Stimulated activated naive B cell treated with anti-CD40 and anti-IgM and Interleukin-4, amounts not matched to agents 10 μg/mL and 1 μg/mL and 100 μg/mL, for 72 hours (primary cell): ENCODE data around the gene MEGF11.

Source experiments
- ATAC-seq, 2 donors: fragments of 150-1000 bp; cut with Tn5 transposase; replicated peaks; 2 replicates each; pipeline ENCODE4 v1.10.0; 2021; ENCODE audit warnings: moderate library complexity in 1 of 2
- DNase-seq: peaks from one replicate; pipeline ENCODE4 v3.0.0; 2021
- H3K27ac Mint-ChIP-seq: one replicate; pipeline ENCODE4 v1.8.0; 2022; ENCODE audit warnings: mild to moderate bottlenecking, mixed read lengths
- H3K27me3 Mint-ChIP-seq, 2 donors: one replicate each; pipeline ENCODE4 v1.8.0; 2022; ENCODE audit warnings: mixed read lengths in 2 of 2
- H3K36me3 Mint-ChIP-seq, 2 donors: one replicate each; pipeline ENCODE4 v1.8.0; 2022; ENCODE audit warnings: mixed read lengths in 2 of 2, mild to moderate bottlenecking in 1 of 2
- H3K4me1 Mint-ChIP-seq, 2 donors: one replicate each; pipeline ENCODE4 v1.8.0; 2022; ENCODE audit warnings: mixed read lengths in 2 of 2, mild to moderate bottlenecking in 1 of 2
- H3K4me3 Mint-ChIP-seq, 2 donors: one replicate each; pipeline ENCODE4 v1.8.0; 2022; ENCODE audit warnings: mild to moderate bottlenecking in 2 of 2, mixed read lengths in 2 of 2, moderate library complexity in 1 of 2
- H3K9me3 Mint-ChIP-seq, 2 donors: one replicate each; pipeline ENCODE4 v1.8.0; 2022; ENCODE audit warnings: mixed read lengths in 2 of 2, mild to moderate bottlenecking in 1 of 2

The MEGF11 gene

DNA sequence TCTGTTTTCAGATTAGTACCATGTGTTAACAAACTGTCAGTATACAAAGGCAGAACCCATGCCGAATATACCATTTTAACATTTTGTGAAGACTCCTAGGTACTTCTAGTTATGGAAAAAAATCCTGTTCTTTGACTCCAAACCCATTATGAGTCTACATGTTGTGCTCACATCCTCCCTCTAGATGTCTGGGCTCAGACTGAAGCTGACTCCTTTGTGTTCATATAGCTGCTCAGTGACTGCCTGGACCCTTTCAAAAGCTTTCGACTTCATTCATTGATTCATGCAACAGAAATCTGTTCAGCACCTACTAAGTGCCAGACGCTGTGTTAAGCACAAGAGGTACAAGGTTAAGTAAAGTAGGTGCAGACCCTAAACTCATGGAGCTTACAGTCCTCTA lies 60.5 kb downstream of the MEGF11 start:
- H3K4me3 Mint-ChIP-seq: no peak overlapping the region
- H3K27me3 Mint-ChIP-seq: peaks cover 3 to 5% of the 10 kb centered on the region in 2 donors
- H3K4me1 Mint-ChIP-seq: peaks cover 2 to 6% of the 10 kb centered on the region in 2 donors
- no peak overlapping the region for H3K27ac Mint-ChIP-seq
- H3K36me3 Mint-ChIP-seq: no peaks in the 10 kb centered on the region
- ATAC-seq (no peak), DNase-seq (no peak)
- peaks cover 0 to 1% of the 10 kb centered on the region in 2 donors for H3K9me3 Mint-ChIP-seq

DNA sequence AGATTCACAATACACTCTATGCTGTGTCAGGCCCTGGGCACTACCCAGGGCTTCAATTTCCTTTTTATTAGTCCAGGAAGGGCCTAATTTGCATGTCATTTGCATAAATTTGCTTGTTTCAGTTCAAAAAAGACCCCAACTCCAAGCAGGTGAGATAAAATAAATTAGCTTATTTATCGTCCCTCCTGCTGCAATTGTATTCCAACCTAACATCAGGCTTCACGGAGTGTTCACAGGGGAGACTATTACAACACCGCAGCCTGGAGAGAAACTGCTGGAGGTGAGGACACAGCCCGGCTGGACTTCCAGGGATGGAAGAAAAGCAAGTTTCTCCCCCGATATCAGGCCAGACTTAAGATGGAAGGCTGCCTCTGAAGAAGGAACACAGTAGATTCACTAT lies 62.8 kb downstream of the MEGF11 start:
- H3K9me3 Mint-ChIP-seq: peaks cover 0 to under 1% of the 10 kb centered on the region in 2 donors
- DNase-seq (no peak), ATAC-seq (no peak)
- H3K36me3 Mint-ChIP-seq: no peaks in the 10 kb centered on the region
- H3K27ac Mint-ChIP-seq: no peak overlapping the region
- H3K27me3 Mint-ChIP-seq: peaks cover 2% of the 10 kb centered on the region in 2 donors
- H3K4me1 Mint-ChIP-seq: peaks cover 2 to 6% of the 10 kb centered on the region in 2 donors
- H3K4me3 Mint-ChIP-seq: no peak overlapping the region

DNA sequence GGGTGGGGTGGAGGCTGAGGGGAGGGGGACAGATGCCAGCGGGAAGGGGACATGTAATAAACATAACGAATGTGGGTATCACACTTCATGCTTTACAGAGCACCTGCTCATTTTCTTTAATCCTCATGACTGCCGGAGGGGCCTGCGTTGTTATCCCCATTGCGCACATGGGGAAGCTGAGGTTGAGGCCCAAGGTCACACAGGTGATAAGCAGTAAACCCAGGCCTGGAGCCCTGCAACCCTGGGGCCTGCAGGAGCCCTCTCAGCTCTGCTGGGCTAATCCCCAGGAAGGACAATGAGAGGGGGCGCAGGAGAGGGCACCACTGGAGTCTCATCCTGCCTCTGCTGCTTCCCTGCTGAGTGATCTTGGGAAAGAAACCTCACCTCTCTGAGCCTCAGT lies 64.3 kb downstream of the MEGF11 start:
- no peaks in the 10 kb centered on the region for H3K9me3 Mint-ChIP-seq
- ATAC-seq: no peak
- H3K4me1 Mint-ChIP-seq: peaks cover 5 to 6% of the 10 kb centered on the region in 2 donors
- peaks cover 11 to 13% of the 10 kb centered on the region in 2 donors for H3K27me3 Mint-ChIP-seq
- no peak overlapping the region for H3K27ac Mint-ChIP-seq
- H3K4me3 Mint-ChIP-seq: no peak overlapping the region
- DNase-seq: no peak
- no peaks in the 10 kb centered on the region for H3K36me3 Mint-ChIP-seq

DNA sequence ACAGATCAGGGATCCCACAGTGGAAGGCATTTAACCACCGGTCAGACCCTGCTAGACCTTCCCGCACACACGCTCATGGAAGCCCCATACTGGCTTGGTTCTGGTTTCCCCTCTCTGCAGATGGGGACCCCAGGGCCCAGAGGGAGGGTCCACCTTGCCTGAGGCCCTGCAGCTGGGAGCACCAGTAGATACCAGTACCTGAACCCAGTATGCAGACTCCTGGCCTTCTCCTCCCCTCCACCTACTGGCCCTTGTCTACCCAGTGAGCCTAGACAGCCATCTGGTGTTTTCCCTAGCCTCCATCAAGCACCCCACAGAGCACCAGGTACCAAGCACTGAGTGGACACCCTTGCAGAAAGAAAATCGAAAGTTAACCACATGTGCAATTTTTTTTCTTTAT lies 65.1 kb downstream of the MEGF11 start:
- no peak overlapping the region for H3K4me3 Mint-ChIP-seq
- no peaks in the 10 kb centered on the region for H3K9me3 Mint-ChIP-seq
- H3K27ac Mint-ChIP-seq: no peak overlapping the region
- peaks cover 16% of the 10 kb centered on the region in 2 donors for H3K27me3 Mint-ChIP-seq
- H3K36me3 Mint-ChIP-seq: no peaks in the 10 kb centered on the region
- ATAC-seq (peak in 1 of 2 donors; percentile 40), DNase-seq (no peak)
- H3K4me1 Mint-ChIP-seq: peaks cover 5 to 6% of the 10 kb centered on the region in 2 donors

DNA sequence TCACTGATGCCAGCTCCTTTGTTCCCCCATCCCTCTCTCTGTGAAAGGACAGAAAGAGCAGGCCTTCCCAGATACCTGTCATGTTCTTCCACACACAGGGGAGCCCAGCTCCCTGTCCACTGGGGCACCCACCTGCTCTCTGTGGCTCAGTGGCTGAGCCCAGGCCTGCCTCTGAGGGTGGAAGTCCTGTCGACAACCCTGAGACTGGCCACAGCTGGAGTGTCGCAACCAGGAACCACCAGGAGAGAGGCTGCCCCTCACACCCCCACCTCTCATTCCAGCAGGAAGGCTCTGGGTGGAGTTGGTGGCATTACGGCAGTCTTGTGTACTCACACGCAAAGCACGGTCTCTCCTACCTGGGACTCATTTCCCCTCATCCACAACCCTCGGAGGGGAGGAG lies 66.3 kb downstream of the MEGF11 start:
- no peak overlapping the region for H3K27ac Mint-ChIP-seq
- DNase-seq: no peak
- H3K27me3 Mint-ChIP-seq: peaks cover 24 to 26% of the 10 kb centered on the region in 2 donors
- H3K9me3 Mint-ChIP-seq: no peaks in the 10 kb centered on the region
- no peaks in the 10 kb centered on the region for H3K36me3 Mint-ChIP-seq
- ATAC-seq: no peak
- H3K4me1 Mint-ChIP-seq: peaks cover 5 to 6% of the 10 kb centered on the region in 2 donors
- no peak overlapping the region for H3K4me3 Mint-ChIP-seq

DNA sequence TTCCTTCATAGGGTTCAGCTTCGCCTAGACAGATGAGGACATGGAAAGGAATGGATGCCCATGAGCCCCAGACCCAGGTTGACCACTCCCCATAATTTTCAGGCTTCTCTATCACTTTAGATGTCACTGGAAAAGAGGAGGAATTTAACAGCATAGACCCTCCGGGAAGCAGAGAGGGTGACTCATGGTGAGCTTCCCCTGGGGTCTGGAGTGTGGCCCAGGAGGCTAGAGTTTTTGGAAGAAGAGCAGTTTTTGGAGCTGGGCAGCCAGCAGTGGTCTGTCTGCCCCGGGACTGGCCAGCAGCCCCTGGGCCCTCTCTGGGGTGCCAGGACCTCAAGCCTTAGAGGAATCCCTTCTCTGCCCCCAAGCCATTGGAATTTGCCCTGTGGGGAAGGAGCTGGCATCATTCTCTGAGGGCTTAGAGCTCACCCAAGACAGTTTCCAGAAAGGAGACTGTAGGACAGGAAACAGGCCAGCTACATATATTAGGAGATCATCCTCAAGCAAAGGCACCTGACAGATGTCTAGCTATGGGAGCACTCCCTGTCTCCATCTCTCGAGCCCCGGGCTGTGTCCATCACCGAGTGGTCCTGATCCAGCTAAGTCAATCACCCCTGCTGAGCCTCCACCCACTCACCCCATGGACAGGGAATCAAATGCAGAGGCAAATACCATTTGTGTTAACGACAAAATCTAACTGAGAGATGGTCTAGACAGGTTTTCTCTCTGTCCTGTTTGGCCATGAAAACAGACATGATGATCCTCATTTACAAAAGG lies 67.3 kb downstream of the MEGF11 start:
- no peaks in the 10 kb centered on the region for H3K36me3 Mint-ChIP-seq
- no peak for DNase-seq
- H3K27ac Mint-ChIP-seq: peak overlapping the region; percentile 62
- H3K4me3 Mint-ChIP-seq: no peak overlapping the region
- H3K27me3 Mint-ChIP-seq: peaks cover 24 to 26% of the 10 kb centered on the region in 2 donors
- H3K9me3 Mint-ChIP-seq: no peaks in the 10 kb centered on the region
- ATAC-seq: no peak
- H3K4me1 Mint-ChIP-seq: peaks cover 3 to 11% of the 10 kb centered on the region in 2 donors

DNA sequence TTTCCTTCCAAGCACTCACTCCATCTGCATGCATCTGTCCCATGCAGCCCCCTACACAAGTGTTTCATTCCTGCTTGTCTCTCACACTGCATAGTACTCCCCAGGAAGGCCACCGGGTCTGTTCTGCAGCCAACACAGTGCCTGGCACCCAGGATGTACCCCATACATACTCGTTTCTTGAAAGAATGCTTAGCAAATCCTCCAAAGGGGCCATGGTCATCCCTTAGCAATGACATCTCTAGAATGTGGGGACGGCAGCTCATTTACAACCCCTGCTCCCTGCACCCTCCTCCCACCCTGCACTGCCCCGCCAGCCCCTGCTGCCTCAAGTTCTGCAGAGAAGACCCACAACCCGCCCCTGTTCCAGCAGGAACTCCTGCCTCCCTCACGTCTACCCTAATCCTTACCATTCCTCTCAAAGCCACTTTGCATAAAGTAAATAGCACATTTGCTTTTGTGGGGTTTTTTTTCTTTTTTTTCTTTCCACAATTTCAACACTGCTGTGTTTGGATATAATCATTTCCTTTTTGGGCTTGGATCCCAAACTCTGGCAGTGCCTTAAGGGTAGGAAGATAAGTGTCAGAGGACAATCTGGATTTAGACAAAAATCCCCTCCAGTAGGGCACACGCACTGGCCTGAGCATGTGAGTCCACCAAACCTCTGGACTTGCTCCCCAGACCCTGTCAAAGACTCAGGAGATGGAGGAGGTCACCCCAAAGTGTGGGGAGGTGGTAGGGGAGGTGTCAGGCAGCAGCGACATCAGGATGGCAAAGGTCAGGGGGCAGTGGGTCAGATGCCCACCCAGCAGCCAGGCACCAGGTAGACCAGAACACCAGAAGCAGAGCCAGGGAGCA lies 68.4 kb downstream of the MEGF11 start:
- Mint-ChIP-seq H3K4me1 (peaks cover 5 to 12% of the 10 kb centered on the region in 2 donors), H3K9me3 (no peaks in the 10 kb centered on the region), H3K27ac (no peak overlapping the region), H3K4me3 (no peak overlapping the region), H3K36me3 (no peaks in the 10 kb centered on the region), H3K27me3 (peaks cover 24 to 26% of the 10 kb centered on the region in 2 donors)
- no peak for DNase-seq
- ATAC-seq: no peak

DNA sequence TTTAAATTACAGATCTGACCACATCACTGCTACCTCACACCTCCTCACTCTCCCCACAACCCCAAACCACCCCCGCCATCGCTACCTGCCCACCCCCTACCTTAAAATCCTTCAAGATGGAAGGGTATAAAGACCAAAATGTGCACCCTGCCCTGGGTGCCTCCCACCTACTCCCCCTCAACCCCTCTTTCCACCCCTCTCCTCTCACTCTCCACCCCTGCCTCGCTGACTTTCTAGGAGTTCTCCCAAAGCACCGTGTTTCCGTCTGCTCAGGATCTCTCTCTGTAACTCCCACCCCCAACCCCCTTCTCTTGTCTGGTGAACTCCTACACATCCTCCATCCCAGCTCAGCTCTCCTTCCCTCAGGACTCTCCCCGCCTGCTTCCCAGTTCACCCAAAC lies 69.1 kb downstream of the MEGF11 start:
- DNase-seq (no peak), ATAC-seq (no peak)
- no peaks in the 10 kb centered on the region for H3K36me3 Mint-ChIP-seq
- no peak overlapping the region for H3K4me3 Mint-ChIP-seq
- no peaks in the 10 kb centered on the region for H3K9me3 Mint-ChIP-seq
- H3K4me1 Mint-ChIP-seq: peaks cover 5 to 15% of the 10 kb centered on the region in 2 donors
- H3K27me3 Mint-ChIP-seq: peaks cover 24 to 26% of the 10 kb centered on the region in 2 donors
- H3K27ac Mint-ChIP-seq: no peak overlapping the region

DNA sequence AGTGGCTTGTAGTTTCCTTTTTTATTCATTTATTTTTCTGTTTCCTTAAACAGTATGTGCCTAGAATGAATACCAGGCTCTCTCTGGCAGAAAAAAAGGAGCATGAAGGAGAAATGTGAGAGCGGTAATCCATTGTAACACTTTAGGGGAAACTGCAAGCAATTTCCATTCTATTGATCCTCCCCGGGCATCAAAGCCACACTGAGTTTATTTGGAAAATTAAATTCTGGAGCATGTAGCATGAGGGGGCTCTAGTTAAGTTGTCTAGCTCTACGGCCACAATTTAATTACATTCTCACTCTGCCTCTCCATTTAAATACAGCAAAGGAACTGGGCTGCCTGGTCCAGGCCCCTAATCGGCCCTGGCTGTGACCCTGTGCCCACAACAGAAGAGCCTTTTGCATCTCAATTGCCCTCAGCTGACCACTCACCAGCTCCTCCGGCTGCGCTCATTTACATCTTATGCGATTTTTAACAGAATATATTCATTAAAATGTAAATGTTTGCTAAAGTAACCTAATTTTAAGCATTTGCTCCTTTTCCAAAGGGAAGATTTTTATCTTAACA lies 72.9 kb downstream of the MEGF11 start:
- Mint-ChIP-seq H3K4me3 (no peak overlapping the region), H3K36me3 (no peaks in the 10 kb centered on the region), H3K9me3 (no peaks in the 10 kb centered on the region), H3K27ac (peak overlapping the region; percentile 14), H3K27me3 (peaks cover 23 to 26% of the 10 kb centered on the region in 2 donors), H3K4me1 (peaks cover 16 to 48% of the 10 kb centered on the region in 2 donors)
- no peak for ATAC-seq
- DNase-seq: no peak

DNA sequence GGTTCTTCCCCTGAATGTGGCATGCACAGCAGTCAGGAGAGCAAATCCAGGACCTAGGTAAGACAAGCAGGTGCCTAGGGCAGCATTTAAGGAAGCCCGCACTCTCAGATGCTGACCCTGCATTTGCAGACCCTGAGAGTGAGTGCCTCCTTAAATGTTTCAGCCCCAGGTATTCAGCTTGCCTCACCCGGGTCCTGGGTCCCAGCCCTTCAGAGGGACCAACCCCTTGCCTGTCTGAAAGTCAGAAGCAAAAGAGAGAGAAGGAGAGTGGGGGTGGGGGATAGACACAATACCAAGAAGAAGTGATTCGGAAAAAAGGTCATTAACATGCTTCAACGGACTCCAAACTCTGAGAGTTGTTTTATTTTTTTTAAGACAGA lies 75.0 kb downstream of the MEGF11 start:
- H3K36me3 Mint-ChIP-seq: no peaks in the 10 kb centered on the region
- peaks cover 17 to 62% of the 10 kb centered on the region in 2 donors for H3K4me1 Mint-ChIP-seq
- DNase-seq (no peak), ATAC-seq (peak; percentile 92 to 95)
- H3K27me3 Mint-ChIP-seq: peaks cover 8 to 10% of the 10 kb centered on the region in 2 donors
- H3K4me3 Mint-ChIP-seq: peak overlapping the region; percentile 40 to 64
- no peaks in the 10 kb centered on the region for H3K9me3 Mint-ChIP-seq
- H3K27ac Mint-ChIP-seq: peak overlapping the region; percentile 83

DNA sequence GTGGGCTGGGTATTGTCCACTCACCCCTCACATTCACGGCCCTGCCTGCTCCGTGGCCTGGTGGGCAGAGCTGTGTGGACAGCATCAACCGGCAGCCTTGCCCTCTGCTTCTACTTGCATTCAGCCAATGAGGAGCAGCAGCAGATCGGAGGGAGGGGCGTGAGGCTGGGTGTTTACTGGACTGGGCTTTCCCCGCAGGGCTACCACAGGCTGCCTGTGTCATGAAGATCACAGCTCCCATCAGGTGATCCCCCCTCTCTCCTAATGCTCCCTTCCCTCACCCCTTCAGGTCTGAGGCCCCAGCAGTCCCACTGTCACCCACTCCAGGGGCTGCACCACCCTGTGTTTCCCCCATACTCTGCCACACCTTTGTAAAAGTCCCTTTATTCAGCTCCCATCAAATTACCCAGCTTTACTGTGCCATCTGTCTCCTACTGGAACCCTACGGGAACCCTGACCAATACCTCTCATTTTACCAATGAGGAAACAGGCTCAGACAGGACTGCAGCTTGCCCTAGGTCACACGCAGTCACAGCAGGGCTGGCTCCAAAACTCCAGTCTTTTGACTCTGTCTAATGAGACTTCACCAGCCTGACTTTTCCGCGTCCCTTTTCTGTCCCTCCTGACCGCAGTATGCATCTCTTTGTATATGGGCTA lies 81.1 kb downstream of the MEGF11 start:
- ATAC-seq (no peak), DNase-seq (no peak)
- no peak overlapping the region for H3K27ac Mint-ChIP-seq
- peaks cover 0 to 7% of the 10 kb centered on the region in 2 donors for H3K27me3 Mint-ChIP-seq
- H3K4me3 Mint-ChIP-seq: no peak overlapping the region
- no peaks in the 10 kb centered on the region for H3K9me3 Mint-ChIP-seq
- H3K36me3 Mint-ChIP-seq: no peaks in the 10 kb centered on the region
- peaks cover 4 to 27% of the 10 kb centered on the region in 2 donors for H3K4me1 Mint-ChIP-seq

DNA sequence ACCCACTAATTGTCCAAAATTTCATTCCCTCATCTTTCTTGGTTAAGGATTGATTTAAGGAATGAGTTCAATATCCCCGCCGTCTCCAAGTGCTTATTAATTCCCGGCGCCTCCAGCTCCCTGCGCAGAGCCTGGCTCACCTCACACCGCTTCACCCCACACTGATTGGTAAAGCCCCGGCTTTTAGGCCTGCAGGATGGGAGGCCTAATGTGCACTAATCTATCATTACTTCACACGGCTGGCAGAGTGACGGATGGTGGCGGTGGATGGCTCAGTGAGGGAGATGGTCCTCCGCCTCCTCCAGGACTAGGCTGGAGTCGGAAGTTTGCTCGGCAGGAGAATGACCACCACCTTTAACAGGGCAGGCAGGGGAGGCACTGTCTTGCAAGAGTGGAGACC lies 81.7 kb downstream of the MEGF11 start:
- no peak overlapping the region for H3K27ac Mint-ChIP-seq
- DNase-seq (no peak), ATAC-seq (no peak)
- no peak overlapping the region for H3K4me3 Mint-ChIP-seq
- H3K9me3 Mint-ChIP-seq: no peaks in the 10 kb centered on the region
- H3K36me3 Mint-ChIP-seq: no peaks in the 10 kb centered on the region
- peaks cover 0 to 7% of the 10 kb centered on the region in 2 donors for H3K27me3 Mint-ChIP-seq
- peaks cover 4 to 22% of the 10 kb centered on the region in 2 donors for H3K4me1 Mint-ChIP-seq

DNA sequence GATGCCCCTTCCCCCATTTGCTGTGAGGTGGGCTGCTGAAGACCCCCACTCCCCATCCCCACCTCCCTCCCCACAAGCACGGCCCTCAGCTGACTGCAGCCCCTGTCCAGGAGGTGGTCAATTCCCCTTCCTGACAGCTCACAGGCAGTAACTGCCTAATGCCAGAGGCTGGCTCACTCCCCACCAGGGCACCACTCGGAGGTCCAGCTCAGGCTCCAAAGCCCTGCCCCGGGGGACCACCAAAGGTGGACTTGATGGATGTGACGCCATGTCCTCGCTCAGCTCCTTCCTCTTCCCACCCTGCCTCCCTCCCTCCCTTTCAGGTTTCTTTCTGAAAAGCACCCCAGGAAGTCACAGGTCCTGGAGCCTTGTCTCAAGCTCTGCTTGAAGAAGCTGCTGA lies 82.8 kb downstream of the MEGF11 start:
- ATAC-seq: no peak
- H3K27ac Mint-ChIP-seq: no peak overlapping the region
- no peaks in the 10 kb centered on the region for H3K36me3 Mint-ChIP-seq

DNA sequence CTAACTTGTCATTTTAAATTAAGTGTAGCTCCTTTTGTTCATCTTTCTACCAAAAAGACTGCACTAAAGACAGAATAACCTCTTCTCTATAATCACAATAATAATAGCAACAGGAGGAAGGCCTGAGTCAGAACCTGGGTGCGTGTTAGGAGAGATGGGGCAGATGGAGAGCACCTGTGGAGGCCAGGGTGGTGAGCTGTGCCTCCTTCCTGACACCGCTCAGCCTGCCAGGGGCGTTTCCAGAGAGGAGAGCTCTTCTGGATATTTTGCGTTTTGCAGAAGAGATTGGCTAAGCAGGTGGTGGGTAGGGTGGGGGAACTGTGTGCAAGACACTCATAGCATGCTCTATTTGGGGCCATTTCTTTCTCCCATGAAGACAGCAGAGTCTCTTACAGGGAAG lies 83.5 kb downstream of the MEGF11 start:
- no peak for ATAC-seq
- H3K27me3 Mint-ChIP-seq: peaks cover 0 to 7% of the 10 kb centered on the region in 2 donors
- DNase-seq: no peak
- no peak overlapping the region for H3K27ac Mint-ChIP-seq
- no peaks in the 10 kb centered on the region for H3K36me3 Mint-ChIP-seq
- peaks cover 3 to 20% of the 10 kb centered on the region in 2 donors for H3K4me1 Mint-ChIP-seq
- H3K4me3 Mint-ChIP-seq: no peak overlapping the region
- H3K9me3 Mint-ChIP-seq: no peaks in the 10 kb centered on the region

More for the DNA sequence above, 82.8 kb downstream of the MEGF11 start:
- DNase-seq: no peak
- Mint-ChIP-seq H3K4me1 (peaks cover 4 to 20% of the 10 kb centered on the region in 2 donors), H3K9me3 (no peaks in the 10 kb centered on the region), H3K4me3 (no peak overlapping the region), H3K27me3 (peaks cover 0 to 7% of the 10 kb centered on the region in 2 donors)
